Left hindlimb (tissue), 1 donor: Measurements from ENCODE around the gene MAPKAPK5.
"Not testable (repeated sequence)": the region's sequence is repeated elsewhere in the genome, so short reads cannot be mapped to it uniquely, and the experiment has no call there.

ENCODE experiments used
- DNase-seq: peaks from one replicate; pipeline ENCODE4 v3.0.0-alpha.2; 2018

Gene MAPKAPK5

DNA sequence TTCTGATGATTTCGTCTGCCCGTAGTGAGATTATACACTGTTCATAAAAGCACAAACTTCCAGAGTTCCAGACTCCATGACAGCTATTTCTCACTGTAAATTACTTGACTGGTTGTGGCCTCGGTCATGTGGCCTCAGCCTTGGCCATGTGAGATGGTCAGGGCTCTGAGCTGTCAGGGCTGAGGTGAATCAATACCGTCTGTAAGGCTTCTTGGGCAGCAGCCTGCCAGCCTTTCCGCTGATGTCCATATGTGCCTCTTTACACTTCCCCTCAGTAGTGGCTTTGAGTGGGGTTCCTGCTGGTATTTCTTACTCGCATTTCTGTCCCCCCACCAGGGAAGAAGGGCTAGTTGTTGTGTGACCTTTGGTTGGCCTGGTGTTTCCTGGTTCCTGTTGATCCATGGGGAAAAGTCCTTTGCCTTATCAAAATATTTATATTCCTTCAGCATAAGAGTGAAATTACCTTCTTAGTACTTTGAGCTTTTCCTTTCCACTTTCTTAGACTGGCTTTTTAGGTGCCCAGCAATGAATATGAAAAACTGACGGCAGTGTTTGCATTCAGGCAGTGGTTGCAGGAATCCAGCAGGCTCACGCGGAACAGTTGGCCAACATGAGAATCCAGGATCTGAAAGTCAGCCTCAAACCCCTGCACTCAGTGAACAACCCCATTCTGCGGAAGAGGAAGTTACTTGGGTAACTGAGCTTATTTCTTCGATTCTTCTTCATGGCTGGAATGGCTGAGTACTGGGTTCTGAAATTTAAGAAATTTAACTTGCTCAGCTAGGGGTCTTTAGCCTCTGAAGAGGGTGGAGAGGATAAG lies 46.1 kb downstream of the MAPKAPK5 start:
- no peak for DNase-seq

- DNase-seq: no peak
These were observed 51.3 kb downstream of the MAPKAPK5 start for GRCh38 chr12:111893287-111893686.

- DNase-seq: no peak
These were observed 52.5 kb downstream of the MAPKAPK5 start for GRCh38 chr12:111894556-111894955.

DNA sequence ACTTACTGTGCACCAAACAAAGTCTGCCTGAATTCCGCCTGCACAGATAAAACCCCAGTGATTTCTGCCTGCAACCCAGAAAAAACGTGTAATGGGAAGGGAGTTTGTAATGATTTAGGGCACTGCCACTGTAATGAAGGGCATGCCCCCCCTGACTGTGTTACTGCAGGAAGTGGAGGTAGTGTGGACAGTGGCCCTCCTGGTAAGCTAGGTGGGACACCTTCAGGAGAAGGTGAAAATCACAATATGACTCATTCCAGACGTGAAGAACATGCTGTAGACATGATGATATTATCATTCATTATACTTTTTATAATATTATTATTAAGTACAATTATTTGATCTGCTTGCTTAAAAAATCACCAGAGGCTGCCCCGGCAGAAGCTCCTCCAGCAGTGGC lies 59.2 kb downstream of the MAPKAPK5 start:
- no peak for DNase-seq

DNA sequence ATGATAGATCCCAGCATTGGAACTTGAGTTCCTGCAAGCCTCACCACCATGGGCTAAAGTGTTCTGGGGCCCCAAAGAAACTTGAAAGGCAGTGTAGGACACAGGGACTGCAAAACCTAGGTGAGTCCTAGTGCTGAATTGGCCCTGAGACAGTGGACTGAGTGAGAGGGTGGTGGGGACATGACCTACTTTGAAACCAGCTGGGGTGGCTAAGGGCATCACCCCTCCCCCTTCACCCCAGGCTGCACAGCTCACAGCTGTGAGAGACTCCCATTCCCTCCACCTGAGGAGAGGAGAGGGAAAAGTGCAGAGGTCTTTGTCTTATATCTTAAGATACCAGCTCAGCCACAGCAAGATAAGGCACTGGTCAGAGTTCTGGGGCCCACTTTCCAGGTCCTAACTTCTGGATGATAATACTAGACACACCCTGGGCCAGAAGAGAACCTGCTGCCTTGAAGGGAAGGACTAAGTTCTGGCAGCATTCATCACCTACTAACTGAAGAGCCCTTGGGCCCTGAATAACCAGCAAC lies 62.5 kb downstream of the MAPKAPK5 start:
- no peak for DNase-seq

DNA sequence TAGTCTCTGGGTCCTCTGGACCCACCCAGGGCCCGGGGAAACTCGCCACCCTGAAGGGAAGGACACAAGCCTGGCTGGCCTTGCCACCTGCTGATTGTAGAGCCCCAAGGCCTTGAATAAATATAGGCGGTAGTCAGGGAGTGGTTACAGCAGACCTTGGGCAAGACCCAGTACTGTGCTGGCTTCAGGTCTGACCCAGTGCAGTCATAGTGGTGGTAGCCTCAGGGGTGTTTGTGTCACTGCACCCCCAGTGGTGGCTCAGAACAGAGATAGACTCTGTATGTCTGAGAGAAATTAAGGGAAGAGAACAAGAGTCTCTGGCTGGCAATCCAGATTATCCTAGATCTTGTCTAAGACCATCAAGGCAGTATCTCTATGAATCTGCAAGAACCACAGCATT lies 63.5 kb downstream of the MAPKAPK5 start:
- DNase-seq: no peak

GRCh38 chr12:111907740-111908139 lies 65.7 kb downstream of the MAPKAPK5 start:
- DNase-seq: no peak

DNA sequence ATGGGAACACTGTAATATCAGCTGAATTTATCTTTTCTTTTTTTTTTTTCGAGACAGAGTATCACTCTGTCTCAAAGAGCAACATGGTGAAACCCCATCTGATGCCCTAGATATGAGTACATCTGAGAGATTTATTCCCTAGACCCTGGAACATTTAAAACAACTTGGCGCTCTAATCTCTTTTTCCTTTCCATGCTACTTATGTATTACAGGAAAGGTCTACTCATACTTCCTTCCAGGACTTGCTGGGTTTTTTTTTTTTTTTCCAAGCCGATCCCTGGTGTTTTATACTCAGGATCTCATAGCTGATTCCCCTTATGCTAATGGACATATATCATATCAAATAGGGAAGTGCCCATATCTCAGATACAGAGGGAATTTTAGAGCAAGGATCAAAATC lies 83.1 kb downstream of the MAPKAPK5 start:
- DNase-seq: no peak

DNA sequence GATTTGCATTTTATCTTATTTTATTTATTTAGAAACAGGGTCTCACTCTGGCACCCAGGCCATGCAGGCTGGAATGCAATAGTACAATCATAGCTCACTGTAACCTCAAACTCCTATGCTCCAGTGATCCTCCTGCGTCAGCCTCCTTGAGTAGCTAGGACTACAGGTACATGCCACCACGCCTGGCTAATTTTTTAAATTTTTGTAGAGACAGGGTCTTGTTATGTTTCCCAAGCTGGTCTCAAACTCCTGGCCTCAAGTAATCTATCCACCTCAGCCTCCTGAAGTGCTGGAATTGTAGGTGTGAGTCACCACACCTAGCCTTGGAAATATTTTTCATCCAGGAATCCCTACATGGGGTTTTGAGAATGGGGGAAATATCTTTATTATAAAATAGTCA lies 84.6 kb downstream of the MAPKAPK5 start:
- DNase-seq: no peak

DNA sequence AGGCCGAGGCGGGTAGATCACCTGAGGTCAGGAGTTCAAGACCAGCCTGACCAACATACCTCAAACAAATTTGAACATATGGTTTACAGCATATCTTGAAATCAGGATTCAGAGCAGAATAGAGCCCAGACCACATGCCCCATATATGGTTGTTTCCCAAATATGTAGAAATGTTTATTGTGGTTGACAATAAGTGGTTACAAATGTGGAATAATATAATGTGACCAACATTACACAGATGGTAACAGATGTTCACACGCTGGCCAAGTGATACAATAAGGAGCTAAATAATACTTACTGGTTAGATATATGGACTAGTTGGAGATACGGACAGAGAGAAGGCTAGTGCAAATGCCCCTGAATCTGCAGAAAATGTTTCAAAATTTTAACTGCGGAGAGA lies 85.3 kb downstream of the MAPKAPK5 start:
- no peak for DNase-seq

DNA sequence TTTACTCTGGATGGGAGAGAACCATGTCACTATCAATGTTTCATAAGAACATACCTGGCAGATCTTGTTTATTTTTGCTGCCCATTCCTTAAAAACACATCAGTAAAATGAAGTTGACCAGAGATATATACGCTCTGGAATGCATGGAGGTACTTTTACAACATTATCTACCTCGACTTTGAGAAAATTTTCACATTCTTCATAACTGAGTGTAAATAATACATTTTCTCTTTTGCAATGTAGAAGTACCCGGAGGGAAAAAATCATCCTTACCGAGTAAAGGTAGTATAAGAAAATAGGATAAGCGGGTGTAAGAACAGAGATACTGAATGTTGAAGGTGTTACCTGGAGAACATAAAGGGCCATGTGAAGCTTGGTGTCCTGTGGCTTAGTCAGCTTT lies 90.2 kb downstream of the MAPKAPK5 start:
- no peak for DNase-seq

- no peak for DNase-seq
These were observed 94.8 kb downstream of the MAPKAPK5 start for GRCh38 chr12:111936869-111937268.

DNA sequence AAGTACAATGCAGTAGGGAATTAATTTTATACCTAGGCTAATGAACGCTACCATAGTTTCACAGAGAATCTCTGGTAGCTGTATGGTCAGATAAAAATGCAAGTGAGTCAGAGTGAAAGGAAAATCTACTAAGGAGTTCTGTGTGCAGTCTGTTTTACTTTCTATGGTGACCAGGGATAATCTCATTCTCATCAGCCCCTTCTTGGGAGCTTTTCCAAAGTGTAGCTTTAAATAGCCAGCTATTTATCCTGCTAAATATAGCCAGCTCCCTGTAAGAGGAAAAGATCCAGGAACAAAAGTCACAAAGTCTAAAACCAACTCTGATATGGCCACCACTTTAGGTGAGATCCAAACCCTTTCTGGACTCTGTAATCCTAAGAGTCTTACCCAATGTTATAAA lies 95.4 kb downstream of the MAPKAPK5 start:
- no peak for DNase-seq

- no peak for DNase-seq
These were observed 100.5 kb downstream of the MAPKAPK5 start for GRCh38 chr12:111942557-111942956.

GRCh38 chr12:111943929-111944328 lies 101.9 kb downstream of the MAPKAPK5 start:
- DNase-seq: no peak

- not testable (repeated sequence) for DNase-seq
These were observed 109.1 kb downstream of the MAPKAPK5 start for GRCh38 chr12:111950961-111951676.
